Measurements from ENCODE around the gene OSBPL9.

The OSBPL9 gene

DNA sequence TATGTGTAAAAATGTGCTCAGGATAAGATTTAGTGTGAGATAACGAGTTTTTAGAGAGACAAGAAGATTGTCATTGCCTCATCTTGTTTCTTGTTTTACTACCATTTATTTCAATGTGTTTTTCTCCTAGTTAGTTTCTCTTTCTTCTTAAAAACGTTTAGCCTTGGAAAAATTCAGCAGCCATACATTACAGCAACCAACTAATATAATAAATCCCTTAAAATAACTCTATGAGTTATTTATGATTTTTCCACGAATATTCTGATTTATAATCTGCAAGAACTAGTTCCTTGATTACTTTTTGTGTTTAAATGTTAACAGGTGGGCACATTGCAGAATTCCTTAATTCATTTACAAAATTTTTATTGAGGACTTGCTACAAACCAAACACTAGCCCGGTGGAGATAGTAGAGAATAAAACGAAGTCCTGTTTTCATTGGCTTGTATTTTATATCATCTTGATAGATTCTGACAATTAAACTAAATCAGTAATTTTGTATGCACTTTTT, 118.9 kb downstream of the OSBPL9 start:
- DNase-seq (ENCODE audit: low read depth), result no peak

DNA sequence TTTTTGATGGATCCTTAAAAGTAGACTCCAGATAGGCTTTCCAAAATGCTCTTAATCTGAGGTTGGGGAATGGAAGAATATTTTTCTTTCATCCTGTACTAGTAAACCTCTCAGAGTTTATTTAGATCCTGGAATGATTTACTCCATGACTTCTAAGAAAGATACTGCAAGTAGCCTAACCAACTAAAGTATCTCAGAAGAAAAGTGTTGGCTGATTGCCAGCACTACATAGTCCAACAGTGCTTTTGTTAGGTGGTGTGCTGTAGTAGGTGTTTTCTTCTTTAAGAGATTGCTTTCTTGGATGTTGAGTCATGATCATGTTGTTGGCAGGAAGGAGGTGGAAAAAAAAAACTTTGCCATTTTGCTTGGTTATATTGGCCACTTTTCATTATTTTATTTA, 119.8 kb downstream of the OSBPL9 start:
- DNase-seq (ENCODE audit: low read depth), result no peak

DNA sequence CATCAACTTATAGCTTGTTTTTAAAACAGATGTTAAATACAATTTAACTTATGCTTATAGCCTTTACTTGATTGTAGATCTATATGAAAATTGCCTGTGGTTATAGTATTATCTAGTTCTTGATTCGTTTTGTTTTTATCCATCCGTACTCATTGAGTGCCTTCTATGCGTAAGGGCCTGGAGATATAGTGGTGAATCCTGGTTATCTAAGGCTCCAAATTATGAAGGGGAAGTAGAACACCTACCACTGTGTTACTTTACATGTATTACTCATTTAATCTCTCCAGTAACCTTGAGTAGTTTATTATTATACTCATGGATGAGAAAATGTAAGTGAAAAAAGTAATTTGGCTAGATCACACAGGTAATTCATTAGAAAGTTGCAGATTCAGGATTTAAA, 121.8 kb downstream of the OSBPL9 start:
- DNase-seq (ENCODE audit: low read depth), result no peak

DNA sequence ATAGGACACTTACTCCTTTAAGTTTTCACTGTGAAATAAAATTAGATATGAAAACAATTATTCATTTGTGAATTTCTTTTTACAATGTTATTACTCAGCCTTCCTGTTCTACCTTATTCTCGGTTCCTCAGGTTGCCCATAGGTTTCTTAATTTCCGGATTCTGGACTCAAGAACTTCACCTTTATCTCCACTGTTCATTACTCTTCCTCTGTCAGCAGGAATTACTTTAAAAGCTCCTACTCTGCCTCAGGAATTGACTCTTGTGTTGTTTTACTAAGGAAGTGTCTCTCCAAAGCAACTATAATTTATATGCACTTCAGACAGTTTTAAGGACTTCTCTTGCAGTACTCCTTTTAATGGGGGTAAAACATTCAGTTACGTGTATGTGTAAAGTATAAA, 123.8 kb downstream of the OSBPL9 start:
- no peak for DNase-seq (ENCODE audit: low read depth)

DNA sequence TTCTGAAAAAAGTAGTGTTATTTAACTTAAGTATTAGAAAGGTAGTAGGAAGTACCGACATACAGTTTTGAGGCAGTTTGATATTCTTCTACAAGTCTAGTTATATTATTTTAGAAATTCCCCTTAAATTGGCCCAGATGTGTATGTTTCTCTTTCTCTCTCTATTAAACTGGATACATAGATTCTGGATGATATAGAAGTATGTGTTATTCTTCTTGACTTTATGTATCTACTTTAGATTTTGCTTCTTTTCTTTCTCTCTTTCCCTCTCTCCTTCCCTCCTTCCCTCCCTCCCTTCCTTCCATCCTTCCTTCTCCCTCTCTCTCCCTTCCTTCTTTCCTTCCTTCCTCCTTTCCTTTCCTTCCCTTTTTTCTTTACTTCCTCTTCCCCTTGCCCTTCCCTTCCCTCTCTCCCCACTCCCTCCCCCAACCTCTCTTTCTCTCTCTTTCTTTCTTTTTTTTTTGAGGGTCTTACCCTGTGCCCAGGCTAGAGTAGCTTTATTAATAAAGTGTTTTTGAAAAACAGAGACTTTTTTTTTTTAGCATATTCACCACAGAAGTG, 124.3 kb downstream of the OSBPL9 start:
- no peak for DNase-seq (ENCODE audit: low read depth)

DNA sequence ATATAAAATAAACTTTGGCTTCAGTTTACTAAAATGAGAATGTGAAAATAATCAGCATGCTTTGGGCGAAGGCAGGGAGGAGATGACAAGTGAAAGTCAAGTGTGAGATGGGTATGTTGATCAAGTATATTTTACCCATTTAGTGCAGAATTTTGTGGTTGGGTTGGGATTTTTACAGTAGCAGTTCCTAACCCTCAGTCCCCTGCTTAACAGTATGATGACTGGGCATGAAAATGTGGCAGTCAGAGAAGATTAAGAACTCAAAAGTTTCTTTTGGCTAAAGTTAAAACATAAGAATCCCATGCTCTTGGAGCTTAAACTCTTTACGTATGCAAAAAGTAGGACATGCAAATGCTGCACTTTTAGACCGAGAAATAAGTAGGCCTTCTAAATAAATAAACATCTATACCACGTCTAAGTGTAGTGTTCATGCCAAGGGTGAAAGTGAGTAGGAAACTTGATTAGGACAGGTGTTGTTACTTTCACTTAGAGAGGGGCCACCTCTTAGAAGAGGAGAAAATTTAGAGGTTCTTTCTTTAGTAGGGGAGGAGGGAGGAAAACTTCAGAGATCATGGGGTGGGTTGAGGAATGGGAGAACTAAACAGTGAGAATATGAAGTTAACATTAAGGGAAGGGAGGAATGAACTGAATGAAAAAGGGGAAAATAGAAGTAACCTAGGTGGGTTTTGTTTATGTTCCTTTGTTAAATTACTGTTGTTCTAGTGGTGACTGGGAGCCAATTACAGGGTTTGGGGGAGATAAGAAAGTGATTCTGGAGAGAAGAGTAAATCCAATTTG, 127.8 kb downstream of the OSBPL9 start:
- no peak for DNase-seq (ENCODE audit: low read depth)

DNA sequence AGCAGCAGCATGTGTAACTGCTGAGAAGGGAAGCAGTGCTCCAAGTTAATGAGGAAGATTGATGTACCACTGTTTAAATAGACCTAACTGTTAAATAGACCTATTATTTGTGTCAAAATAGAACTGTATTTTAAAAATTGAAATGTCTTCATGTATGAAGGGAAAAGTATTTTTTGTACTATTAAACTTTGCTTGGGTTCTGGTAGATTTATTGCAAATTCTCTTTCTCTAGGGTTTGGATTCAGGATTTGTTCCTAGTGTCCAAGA, 128.3 kb downstream of the OSBPL9 start:
- no peak for DNase-seq (ENCODE audit: low read depth)

DNA sequence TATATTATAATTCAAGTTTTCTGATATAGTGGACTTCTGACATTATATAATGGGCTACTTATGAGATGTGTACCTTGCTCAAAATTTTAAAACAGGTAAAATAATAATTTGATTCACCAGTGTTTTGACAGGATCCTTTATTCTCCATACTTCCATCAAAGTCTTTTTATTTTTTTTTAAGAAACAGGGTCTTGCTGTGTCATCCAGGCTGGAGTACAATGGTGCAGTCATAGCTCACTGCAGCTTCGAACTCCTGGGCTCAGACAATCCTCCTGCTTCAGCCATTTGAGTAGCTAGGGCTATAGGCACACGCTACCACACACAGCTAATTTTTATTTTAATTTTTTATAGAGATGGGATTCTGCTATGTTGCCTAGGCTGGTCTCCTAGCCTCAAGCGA, 132.3 kb downstream of the OSBPL9 start:
- DNase-seq (ENCODE audit: low read depth), result no peak

DNA sequence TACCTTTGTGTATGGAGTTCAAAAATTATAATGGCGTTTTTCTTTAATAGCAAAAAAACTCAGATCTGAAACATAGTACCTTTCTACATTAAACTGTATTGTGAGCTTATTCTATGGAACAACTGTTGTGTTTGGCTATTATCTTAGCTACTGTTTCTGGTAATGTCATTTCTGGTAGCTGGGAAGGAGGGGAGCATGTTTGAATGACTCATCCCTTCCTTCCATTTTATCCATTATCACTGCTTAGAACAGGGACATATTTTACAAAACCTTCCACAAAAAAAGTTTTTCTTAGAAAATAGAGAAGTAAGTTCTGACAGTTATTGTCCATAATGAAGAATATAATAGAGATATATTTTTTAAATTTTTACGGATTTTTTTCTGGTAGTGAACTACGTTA, 133.3 kb downstream of the OSBPL9 start:
- no peak for DNase-seq (ENCODE audit: low read depth)

DNA sequence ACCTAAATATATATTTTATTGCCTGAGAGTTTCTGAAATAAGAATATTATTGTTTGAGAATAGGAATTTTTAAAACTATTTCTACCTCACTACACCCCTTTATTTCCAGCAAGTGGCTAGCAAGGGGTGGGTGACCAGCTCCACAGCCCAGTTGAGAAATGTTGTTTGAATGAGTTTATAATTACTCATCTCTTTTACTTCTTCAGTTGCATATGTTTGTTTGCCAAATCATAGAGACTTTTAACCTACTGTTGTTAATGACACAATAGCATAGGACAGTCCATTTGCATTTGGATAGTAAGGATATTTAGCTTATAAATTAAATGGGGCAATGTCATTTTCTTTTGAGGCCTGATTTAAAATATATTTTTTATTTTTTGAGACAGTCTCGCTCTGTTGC, 133.8 kb downstream of the OSBPL9 start:
- DNase-seq (ENCODE audit: low read depth), result no peak

DNA sequence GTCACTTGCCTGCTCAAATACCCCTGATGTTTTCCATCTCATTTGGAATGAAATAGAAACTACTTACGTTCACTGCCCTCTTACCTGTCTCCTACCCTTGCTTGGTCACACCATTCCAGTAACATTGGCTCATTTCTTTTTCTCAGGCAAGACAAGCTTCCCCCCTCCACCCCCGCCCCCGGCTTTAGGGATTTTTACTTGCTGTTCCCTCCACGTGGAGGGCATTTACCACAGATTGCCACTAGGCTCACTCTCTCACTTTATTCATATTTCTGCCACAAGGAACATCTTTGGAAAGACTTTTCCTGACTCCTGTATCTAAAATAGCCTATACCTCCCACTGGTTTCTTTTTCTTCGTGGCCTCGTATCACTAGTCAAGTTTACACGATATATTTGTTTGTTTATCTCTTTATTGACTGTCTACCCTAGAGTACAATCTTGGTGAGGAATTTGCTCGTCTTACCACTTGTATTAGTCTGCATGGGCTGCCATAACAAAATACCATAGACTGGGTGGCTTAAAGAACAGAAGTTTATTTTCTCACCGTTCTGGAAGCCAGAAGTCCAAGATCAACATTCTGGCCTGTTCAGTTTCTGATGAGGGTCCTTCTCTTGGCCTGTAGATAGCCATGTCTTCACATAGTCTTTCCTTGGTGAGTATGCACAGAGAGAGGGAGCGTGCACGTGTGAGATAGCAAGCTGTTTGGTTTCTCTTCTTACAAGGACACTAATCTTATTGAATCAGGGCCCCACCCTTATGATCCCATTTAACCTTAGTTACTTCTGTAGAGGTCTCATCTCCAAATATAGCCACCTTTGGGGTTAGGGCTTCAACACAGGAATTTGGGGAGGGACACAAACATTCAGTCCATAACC, 135.4 kb downstream of the OSBPL9 start:
- DNase-seq (ENCODE audit: low read depth), result no peak

DNA sequence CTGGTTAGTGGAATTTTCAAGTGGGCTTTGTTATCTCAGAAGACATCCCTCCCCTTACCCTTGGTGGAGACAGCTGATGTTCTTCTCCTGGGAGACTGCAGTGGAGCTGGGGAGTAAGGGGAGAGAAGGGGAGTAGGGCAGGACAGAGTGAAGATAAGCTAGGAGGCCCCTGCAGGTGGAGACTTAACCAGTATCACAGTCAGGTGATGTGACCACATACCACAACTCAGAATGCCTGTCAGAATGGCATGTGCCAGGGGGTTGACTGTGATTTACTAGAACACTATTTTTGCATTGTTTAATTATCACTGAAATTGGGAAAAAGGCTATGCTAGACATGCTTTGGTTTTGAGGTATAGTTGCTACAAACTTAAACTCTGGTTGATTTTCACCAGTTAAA, 137.1 kb downstream of the OSBPL9 start:
- no peak for DNase-seq (ENCODE audit: low read depth)

DNA sequence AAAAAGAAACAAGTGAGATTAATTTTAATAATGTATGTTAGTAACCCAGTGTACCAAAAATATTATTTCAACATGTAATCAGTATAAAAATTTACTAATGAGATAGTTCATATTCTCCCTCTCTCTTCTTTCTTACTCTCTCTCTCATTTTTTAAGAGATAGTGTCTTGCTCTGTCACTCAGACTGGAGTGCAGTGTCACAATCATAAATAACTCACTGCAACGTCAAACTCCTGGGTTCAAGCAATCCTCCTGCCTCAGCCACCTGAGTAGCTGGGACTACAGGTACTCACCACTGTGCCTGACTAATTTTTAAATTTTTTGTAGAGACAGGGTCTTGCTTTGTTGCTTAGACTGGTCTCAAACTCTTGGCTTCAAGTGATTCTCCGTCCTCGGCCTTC, 137.8 kb downstream of the OSBPL9 start:
- DNase-seq (ENCODE audit: low read depth), result no peak

DNA sequence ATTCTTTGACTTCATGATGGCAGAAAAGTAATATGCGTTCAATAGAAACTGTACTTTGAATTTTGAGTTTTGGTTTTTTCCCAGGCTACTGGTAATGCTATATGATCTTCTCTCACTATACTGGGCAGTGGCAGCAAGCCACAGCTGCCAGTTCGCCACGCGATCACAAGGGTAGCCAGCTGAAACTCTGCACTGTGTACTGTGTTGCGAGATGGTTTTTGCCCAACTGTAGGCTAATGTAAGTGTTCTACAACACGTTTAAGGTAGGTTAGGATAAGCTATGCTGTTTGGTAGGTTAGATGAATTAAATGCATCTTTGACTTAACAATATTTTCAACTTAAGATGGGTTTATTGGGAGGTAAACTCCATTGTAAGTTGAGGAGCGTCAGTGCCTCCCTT, 138.5 kb downstream of the OSBPL9 start:
- DNase-seq (ENCODE audit: low read depth), result no peak

DNA sequence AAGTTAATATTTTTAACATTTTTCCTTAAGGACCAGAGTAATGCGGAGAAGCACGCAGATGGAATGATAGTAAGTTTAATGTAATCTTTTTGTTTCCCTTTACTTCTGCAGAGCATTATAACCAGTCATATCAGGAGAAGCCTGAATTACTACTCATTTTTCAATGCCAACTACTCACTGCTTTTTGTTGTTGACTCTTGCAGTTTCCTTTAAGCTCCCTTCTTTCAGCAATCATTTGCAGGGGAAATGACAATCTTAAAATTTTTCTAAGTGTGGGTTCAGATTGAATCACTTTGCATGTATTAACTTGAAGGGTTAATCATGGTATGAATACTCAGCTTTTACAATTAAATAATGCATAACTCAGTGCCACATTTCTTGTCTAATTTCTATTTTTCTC, 139.4 kb downstream of the OSBPL9 start:
- DNase-seq (ENCODE audit: low read depth), result no peak

DNA sequence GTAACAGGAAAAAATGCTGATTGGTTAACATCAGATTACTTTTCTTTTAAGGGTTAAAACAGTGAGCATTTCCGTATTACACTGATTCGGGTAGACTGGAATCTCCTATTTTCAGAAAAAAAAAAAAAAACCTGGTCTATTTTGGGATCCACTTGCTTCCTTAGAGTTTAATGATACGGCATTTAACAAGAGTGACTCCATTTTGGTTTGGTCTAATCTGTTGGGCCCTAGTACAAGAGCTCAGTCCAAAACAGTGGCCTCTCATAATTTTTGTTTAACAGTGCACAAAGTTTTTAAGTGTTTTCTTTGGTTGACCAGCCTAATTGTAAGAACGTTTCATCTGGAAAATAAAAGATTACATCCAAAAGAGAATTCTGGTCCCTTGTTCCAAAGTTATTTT, 141.4 kb downstream of the OSBPL9 start:
- DNase-seq (ENCODE audit: low read depth), result no peak

DNA sequence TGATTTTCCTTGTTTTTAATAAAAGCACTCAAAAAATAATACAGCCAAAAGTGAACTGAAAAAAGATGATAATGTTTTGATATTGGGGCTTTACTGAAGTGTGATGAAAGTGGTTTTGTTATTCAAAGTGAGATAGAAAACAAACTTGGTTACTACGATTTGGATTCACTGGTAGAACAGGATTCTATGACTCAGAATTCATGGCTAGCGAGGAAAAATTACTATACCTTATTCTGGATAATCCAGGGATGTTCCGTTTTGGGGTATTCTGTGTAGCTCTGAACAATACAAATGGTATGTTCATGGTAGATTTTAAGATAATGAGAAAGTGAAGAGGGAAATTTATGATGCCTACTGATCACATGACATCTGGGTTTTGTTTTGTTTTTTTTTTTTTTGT, 144.0 kb downstream of the OSBPL9 start:
- no peak for DNase-seq (ENCODE audit: low read depth)

DNA sequence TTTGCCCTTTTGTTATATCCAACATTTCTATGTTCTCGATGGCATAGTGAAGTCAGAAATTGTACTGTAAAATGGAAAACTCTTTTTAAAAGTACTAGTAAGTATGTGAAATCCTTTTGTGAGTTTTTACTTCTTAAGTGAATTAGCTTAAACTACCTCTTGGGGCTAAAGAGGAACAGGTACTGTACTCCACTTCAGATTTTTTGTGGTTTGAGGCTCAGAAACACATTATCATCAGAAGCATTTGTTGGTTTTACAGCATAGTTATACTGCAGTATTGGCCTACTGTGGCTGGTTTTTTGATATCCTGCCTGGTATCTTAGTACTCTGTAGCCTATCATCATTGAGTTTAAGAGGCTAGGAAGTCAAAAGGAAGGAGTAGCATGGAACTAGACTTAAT, 144.5 kb downstream of the OSBPL9 start:
- no peak for DNase-seq (ENCODE audit: low read depth)

DNA sequence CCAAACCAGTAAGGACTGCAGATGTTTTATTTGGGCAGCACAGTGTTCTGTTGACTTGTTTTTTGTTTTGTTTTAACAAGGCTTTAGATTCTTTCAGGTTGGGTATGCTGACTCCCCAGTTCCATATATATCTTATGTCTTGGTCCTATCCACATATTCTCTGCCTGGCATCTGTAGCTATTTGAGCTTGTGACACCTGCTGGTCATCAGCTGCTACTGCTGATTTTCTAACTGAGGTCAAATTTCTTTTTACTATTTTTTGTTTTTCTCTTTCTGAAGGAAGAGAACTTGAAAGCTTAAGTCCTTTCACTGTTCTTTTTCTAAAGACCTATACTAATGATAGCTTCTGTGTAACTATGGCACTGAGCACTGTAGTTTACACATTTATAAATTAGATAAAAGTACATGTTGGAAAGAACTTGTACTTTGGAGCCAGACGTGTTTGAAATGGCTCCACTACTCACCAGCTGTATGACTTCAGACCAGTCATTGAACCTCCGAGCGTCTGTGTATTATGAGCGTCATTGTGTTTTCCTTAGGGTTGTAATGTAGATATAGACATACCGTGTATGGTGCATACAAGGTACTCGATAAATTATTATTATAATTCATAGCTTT, 152.2 kb downstream of the OSBPL9 start:
- DNase-seq (ENCODE audit: low read depth), result no peak

DNA sequence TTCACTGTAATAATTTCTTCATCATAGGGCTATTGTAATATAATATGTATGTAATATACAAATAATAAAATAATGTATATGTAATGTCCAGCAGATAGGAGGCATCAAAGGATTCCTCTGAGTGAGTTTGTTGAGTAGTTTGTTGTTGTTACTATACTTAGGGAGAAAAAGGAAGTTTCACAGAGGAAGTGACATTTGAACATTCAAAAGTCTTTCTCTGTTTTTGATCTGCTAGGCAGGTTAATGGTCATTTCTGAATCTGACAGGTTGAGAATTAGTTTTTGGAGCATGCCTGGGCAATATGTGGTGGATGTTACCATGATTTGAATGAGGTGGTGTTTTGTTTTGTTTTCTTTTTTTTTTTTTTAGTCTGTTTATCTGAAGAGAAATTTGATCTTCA, 159.5 kb downstream of the OSBPL9 start:
- DNase-seq (ENCODE audit: low read depth), result no peak

DNA sequence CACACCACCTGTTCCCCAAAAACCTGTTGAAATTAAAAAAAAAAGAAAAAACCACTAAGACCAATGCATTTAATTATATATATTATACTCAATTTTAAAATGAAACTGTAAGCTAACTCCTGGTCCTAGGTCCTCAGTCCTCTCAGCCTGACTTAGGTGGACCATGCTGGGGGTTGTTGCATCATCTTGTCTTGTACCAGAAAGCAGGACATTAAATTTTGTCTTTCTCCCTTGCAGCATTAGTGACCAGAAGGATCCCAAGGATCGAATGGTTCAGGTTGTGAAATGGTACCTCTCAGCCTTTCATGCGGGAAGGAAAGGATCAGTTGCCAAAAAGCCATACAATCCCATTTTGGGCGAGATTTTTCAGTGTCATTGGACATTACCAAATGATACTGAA, 164.0 kb downstream of the OSBPL9 start:
- DNase-seq (ENCODE audit: low read depth), result no peak

DNA sequence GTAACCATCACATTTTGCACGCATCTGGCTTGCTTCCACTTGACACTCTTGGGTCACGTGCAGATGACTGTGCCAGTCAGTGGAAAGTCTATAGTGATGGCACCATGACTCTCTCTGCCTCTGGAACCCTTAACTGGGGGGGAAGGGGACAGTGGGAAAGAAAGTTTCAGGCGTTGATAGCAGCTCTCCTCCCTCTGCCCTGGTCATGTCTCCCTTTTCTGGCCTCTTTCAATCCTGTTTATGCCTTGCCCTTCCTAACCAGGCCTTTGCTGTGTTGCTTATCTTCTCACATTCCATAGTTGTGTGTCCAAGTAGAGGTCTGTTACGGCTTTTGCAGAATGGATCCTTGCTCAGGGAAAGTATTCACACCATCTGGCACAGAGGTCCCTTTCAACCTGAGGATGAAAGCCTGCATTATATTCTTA, 168.1 kb downstream of the OSBPL9 start:
- no peak for DNase-seq (ENCODE audit: low read depth)

DNA sequence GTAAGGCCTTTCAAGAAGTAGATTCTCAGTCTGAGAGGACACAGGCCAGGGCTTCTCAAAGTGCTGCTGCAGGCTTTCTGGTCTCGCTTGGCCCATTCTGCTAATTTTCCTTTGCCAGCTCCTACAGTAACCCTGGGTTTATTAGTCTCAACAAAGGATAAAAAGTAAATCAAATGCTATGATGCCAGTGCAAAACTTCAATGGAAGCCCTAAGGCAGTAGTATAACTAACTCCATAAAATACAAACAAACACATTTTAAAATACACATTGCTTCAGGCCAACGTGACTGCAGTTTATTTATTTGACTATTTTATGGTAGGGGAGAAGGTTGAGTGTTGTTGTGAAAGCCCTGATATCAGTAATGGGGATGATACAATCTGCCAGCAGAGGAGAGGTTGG, 172.0 kb downstream of the OSBPL9 start:
- DNase-seq (ENCODE audit: low read depth), result no peak
